Hepatic stellate cell (primary cell): ENCODE results near the gene ADD1.
A peak's percentile ranks its signal among the peaks of the same experiment; 100 is the strongest.

Experiments
- DNase-seq: peaks from one replicate; pipeline ENCODE4 v3.0.0; 2011; ENCODE audit warnings: low spot score

The ADD1 gene, protein sequence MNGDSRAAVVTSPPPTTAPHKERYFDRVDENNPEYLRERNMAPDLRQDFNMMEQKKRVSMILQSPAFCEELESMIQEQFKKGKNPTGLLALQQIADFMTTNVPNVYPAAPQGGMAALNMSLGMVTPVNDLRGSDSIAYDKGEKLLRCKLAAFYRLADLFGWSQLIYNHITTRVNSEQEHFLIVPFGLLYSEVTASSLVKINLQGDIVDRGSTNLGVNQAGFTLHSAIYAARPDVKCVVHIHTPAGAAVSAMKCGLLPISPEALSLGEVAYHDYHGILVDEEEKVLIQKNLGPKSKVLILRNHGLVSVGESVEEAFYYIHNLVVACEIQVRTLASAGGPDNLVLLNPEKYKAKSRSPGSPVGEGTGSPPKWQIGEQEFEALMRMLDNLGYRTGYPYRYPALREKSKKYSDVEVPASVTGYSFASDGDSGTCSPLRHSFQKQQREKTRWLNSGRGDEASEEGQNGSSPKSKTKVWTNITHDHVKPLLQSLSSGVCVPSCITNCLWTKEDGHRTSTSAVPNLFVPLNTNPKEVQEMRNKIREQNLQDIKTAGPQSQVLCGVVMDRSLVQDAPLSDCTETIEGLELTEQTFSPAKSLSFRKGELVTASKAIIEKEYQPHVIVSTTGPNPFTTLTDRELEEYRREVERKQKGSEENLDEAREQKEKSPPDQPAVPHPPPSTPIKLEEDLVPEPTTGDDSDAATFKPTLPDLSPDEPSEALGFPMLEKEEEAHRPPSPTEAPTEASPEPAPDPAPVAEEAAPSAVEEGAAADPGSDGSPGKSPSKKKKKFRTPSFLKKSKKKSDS

DNA sequence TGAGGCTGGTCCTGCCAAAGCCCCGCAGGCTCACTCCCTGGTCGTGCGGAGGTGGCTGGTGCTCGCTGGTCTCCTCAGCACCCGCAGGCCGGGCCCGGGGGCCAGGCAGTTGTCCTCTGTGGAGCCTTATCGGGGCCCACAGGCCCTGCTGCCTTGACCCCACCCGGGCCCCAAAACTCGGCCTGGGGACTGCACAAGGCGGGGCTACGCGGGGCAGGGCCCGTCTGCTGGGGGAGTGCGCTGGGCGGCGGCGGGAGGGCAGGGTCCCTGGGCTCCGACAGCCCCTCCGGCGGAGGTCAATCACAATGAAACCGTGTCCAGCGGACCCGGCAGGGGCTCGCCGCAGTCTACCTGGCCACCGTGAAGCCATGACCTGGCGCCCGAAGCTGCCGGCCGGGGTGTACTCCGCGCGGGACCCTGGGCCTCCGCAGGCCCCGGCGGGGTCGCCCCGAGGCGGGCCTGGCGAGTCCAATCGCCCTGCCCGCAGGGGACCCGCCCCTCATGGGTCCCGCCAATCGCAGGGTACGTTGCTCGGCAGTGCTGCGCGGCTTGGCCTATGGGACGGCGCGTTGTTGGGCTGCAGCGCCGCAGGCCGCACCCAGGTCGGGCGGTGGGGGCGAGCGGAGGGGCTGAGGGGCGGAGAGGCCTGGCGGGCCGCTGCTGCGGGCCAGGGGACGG is at the start of gene ADD1:
Gene ADD1, plus strand, starts transcription at position 582 of the 678 bp plus-strand sequence. CDS start 32,072 bp downstream, outside the sequence.
- peak; percentile 100 for DNase-seq

DNA sequence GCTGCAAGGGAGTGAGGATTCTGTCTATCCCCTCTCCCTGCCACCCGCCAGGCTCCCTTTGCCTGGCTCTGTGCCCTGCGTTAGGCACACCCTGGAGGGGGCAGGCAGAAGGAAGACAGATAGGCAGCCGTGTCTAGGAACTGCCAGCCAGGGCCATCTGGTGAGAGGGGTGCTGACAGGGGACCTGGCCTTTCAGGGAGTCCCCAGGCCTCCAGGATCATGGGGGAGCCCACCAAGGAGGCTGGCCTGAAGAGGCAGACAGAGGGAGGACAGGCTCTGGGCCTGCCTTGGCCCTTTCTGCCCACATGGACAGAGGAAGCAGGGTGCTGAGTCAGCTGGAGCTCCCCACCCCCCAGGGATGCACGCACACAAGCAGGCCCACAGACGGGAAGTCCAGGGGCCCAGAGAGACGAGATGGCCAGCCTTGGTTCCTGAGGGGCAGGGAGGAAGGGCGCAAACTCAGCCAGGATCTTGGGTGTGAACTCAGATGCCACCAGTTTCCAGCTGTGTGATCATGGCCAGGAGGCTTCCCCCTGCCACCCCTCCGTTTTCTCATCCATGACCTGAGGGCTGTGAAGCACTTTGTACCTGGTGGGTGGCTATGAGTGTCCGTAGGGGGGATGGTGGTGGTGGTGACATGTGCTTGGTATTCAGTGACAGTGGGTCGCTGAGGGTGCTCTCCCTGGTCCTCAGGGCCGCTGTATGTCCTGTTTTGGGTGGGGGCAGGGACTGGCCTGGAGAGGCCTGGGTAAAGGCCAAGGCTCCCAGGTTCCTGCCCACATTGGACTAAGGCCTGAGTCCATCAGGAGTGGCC is 49.0 kb upstream of the ADD1 start:
- DNase-seq = peak; percentile 73

DNA sequence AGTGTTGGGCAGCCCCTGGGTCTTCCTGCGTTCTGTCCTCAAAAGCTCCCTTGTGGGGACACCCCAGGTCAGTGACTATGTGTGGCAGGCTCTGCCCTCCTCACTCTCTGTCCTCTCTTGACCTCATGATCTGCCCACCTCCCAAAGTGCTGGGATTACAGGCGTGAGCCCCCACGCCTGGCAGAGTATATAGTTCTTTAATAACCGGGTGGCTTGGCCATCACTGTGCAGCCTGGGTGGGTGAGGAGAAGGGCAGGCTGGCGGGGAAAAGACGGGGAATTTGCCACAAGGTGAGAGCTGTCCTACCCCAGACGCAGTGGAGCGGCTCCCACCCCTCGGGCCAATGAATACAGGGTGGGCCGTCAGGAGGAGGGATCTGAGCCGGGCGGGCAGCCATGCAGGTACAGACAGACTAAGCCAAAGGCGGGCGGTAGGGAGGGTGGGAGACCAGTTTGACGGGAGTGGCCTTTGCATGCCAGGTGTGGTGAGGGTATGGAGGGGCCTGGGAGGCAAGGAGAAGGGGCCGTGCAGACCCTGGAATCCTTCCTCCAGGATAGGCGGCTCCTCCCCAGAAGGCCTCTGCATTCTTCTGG is 48.2 kb upstream of the ADD1 start:
- no peak for DNase-seq

DNA sequence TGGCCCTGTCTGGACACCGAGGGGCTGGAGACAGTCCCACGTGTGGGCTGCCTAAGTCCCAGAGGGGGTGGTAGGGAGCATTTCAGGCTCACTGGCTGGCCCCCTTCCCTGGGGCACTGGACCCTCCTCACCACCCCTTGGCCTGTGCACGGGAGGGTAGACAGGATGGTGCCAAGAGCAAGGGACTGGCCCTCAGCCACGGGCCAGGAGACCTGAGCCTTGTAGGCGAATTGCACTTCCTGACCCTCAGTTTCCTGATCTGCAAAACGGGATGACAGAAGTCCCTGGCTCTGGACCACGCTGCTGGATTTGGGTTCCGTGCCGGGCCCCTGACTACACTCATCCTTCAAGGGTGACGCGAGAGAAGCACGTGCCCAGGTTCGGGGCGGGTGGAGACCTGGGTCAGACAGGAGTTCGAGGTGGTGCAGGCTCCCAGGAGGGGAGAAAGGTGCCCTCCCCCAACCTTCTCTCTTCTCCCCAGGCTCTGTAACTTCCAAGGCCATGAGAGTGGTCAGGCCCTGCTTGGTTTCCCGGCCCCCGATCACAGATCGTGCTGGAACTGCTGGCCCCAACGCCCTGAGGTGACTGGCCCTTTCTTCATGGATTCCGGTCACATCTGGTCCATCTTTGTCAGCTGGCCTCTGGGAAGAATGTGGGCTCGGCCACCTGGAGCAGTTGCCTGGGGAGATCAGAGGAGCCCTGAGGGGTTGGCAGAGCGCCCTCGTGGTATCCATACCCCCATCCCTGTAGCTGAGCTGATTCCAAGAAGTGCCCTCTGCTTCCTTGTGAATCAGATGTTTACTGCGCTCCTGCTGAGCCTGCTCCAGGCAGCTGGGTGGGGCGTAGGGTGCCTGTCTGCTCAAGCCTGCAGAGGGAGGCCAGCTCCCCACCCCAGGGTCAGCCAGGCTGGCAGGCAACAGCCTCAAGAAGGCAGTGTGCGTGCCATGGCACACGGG is 47.5 kb upstream of the ADD1 start:
- DNase-seq = no peak

DNA sequence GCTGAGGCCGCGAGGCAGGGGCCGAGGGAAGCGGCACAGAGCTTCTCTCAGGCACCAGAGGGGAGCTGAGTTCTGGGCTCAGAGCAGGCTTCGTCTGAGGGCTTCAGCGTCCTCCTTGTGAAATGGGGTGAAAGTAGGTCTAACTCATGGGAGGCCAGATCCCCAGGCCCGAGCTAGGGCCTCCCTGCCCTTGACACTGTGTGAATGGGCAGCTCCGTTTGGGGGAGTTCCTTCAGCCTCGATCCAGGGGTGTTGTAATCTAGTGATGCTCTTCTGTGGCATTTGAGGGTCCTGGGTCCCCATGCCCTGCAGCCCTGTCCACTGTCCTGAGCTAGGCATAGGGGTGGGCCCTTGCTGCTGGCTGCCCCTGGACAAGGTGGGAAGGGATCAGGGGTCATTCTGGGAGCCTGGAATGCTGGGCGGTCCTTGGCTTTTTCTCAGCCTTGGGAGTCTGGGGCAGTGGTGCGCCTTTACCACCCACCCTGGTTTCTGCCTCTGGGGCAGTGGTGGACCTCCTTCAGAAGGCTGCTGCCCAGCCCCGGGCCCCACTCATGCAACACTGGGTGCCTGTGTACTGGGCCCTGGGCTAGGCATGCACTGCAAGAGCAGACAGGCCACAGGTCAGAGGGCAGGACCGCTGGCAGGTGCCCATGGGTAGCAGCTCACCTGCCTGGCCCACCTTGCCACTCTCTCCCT is 46.6 kb upstream of the ADD1 start:
- DNase-seq = no peak

DNA sequence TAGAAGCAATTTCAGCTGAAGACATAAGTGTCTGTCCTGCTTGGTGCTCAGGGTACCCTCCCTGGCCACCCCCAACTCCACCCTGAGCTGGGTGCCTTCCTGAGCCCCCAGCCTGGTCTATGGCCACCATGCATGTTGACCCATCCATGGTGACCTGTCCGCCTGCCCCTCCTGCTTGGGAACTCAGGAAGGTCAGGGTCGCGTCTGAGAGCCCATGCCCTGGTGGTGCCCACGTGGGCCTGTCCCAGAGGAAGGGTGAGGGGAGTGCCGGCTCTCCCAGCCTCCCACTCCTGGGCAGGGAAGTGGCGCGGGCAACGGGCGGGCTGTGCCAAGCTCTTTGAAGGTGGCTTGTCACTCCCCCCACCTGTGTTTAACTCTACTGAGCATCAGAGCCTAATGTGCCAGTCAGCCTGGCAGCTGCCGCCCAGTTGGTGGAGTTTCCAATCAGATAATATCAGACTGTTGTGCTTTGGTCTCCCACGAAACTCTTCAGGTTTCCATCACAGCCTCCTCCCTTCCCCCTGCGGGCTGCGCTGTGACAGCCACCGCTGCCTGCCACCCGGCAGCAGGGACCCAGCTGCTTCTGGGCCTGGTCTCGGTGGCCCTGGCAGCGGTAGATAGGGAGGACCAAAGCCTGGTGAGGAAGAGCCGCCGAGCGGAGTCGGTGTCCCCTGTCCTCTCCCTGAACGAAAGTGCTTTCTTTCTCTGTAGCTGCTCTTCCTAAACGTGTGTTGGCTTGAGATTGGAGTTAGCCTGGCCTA is 45.9 kb upstream of the ADD1 start:
- DNase-seq = no peak

DNA sequence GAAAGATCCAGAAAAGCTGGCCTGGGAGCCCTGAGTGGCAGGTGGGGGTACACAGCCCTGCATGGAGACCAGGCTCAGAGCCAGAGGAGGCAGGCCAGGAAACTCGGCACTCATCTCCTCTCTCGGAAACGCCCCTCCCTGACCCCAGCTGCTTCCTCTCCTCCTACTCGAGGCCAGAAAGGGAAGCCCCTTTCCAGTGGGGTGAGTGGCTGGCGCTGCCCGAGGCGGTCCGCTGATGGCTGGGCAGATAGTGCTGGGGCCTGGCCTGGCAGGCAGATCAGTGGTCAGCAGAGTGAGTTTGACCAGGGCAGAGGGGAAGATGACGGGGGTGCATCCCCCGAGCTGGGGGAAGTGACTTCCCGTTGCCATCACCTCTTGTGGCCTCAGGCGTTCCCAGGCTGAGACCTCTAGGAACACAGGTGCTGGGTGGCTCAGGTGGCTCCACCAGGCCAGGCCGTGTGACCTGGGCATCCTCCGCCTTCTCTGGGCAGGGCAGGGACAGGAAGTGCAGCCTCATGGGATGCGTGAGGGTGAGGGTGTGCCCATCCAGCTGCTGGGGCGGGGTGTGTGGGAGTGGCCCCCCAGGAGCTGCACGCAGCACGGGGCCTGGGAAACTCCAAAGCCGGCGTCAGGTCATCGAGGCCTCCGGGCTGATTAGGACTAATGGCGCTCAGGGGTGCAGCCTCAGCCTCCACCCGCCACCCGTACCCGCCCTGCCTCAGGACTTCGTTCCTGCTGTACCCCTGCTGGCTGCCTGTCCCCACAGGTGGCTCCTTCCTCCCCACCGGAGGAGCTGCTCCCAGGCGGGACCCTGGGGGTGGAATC is 45.0 kb upstream of the ADD1 start:
- DNase-seq = no peak

DNA sequence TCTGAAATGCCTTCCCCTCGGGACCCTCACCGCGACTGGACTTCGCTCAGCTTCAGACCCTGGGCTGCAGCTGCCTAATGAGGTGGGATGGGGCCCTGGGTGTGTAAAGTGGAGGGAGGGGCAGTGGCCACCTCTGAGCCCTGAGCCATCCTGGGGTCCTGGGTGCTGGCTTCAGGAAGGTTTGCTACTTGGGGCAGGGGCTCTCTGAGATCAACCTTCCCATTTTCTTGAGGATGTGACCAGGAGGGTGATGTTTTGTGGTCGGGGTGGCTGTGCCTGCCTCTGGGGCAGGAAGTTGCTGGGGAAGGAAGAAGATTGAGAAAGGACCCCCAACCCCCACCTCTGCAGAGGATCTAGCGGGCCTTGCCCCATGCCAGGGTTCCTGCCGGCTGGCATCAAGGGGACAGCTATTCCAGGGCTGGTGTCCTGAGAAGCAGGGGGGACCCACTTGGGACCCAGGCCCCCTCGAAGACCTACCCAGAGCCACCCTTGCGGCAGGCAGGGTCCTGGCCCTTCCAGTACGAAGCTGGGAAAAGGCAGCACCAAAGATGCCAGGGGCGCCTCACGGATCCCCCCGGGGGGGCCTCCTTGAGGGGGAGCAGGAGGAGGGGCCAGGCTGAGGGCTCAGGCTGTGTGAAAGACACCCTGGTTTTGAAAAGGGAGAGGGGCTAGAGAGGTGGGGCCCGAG is 44.3 kb upstream of the ADD1 start:
- DNase-seq = no peak

DNA sequence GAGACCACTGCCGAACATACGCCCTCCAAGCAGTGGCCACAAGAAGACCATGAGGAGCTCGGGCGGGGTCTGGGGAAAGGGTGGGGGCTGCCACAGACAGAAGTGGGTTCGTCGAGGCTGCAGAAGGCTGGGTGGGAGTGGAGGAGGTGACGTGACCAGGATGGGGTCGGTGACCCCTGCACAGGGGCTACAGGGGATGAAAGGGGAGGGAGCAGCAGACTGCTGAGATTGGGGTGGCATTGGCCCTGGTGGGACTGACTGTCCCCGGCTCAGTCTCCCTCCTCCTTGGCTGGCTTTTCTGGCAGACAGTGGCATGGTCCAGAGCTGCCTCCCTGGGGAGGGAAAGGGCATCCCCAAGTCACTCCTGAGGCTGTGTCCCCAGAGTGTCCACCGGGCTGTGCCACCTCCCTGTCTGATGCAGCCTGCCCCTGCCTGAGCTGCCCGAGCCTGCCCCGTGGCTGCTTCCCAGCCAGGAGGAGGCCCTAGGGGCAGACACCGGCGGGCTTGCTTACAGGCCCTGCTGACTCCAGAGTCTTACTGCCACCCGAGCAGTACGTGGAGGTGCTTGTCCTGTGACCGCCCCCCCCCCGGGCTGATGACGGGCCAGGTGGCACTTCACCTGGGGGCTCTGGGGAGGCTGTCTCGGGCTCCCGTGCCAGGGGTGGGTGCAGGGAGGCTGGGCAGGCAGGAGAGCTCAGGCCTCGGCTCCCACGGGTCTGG is 43.5 kb upstream of the ADD1 start:
- no peak for DNase-seq

DNA sequence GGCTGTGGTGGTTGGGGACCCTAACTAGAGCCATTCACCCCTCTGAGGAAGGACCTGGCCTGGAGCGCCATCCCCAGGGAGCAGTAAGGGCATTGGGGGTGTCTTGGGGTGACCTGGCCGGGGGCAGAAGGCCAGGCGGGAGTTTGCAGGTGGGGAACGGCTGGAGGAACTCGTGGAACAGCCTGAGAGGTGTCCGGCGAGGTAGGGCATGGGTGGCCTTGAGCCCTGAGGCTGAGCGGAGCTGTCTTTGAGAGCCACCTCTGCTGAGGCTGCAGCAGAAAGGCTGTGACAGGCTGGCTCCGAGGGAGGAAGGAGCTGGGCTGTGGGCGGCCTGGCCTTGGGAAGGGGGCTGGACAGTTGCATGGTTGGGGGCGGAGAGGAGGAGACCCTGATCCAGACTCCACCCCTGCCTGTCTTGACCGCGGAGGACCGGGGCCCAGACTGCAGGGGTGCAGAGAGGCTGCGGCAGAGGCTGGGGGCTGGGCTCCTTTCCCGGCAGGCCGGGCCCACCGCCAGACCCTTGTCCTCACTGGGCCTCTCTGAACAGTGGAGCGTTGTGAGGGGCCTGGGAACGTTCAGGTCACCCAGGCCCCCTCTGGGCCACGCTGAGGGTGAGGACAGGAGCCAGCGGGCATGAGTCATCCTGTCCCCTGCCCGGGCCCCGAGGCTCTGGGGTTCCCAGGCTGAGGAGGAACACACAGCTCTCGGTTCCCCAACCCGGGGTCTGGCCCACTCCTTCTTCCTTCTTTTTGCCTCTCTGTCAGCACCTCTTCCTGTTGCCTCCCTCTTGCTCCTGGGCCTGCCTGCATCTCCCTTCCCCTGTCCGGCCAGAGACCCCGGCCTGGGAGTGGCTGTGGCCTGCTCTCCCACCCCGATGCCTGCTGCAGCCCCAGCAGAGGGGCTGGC is 42.7 kb upstream of the ADD1 start:
- DNase-seq = no peak

DNA sequence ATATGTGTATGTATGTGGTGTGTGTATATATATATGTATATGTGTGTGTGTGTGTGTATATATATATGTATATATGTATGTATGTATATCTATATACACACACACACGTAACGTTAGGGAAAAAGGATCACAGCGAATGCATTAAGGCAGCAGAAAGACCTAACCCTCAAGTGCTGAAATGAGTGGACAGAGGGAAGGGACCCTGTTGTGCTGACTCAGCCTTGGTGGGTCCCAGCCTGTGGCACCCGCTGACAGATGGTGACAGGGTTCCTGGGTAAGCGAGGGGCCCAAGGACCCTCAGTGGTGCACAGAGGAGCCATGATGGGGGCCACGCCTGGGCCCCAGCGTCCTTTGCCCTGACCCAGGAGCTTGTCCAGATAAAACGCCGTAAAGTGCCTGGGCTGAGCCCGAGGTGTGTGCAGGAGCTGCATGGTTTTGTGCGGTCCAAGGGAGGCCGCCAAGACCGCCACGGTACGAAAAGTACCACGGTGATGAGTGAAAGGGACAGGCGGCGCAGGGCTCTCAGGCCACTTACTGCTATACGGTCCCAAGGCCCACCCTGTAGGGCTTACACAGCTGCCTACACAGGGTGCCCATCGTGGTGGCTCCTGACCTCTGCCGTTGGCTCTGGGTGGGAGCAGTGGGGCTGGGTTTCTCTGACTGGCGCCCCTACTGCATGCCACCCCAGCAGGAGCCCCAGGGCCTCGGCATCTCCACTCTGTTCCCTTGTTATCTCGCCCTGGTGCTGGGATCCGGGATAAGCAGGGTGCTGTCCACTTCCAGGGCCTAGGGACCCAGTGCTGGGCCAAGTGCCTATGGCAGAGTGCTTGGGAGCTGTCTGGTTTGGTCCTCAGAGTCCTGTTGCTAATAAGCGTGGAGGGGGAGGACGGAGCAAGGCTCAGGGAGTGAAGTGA is 40.8 kb upstream of the ADD1 start:
- DNase-seq = no peak

DNA sequence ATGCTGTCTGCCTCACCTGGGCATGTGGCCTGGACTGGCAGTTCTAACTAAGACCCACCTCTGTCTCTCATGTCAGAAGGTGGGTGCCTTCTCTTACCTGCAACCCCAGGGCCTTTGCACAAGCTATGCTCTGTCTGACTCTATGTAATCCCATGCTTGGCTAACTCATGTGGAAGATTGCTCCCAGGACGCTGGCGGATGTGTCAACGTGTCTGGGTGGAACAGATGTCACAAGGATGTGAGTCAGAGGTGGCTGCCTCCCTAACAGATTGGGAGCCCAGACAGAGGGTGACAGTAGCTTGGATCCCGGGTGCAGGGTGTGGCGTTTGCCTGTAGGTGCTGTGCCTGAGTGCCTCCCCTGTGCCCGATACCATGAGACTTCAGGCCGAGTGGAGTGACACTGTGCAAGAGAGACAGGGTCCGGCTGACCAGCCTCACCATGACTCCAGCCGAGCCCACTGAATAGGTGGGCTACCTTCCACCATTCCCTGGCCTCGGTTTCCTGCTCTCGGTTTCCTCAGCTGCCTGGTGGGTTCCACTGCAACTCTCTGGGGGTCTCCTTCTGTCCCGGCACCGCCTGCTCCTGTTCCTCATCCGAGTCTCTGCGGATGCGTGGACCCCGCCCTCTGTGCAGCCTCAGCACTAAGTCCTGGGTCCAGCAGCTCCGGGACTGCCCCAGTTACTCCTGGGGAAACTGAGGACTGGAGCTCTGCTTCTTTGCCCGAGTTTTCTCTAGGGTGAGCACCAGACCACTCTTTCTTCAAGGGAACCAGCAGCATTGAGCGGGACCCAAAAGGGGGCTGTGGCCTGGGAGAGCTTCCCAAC is 39.8 kb upstream of the ADD1 start:
- no peak for DNase-seq

DNA sequence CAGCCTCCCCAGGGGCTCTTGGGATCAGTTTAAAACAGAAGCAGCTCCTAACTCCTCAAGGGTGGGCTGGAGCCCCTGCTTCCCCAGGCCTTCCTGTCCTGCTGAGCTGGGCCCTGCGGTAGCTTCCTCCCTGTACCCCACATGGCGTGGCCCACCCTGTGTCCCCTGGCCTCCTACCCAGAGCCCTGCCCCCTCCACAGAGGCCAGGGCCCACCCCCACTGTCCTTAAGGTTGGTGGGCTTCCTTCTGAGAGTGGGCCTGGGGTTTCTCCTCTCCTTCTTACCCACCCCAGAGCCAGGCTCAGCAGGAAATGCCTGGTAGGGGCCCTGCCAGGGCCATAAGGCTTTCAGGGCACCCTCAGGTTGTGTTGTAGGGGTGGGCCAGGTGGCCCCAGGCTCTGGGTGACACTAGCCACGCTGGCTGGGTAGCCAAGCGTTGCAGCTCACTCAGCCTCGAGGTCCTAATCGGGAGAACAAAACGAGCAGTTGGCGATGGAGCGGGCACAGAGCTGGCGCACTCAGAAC is 39.1 kb upstream of the ADD1 start:
- no peak for DNase-seq
